Fibroblast of lung (primary cell): ENCODE data around the gene KRT74. TPM values are rescaled to one million over a fixed set of nuclear protein-coding genes. Genes with fewer than 3 reads are reported as not detected.

Experiments
- DNase-seq, 2 donors: peaks; one replicate each; pipeline versions ENCODE4 v3.0.0 to v3.0.0-alpha.2; 2010; ENCODE audit warnings: low read depth in 2 of 2
- H2AFZ ChIP-seq: 2 replicates; pipeline ENCODE4 v1.5.1; 2012; ENCODE audit warnings: low read length, control low read depth, inconsistent platforms
- H3K27ac ChIP-seq: 2 replicates; pipeline ENCODE4 v1.5.1; 2011; ENCODE audit warnings: low read length, control low read depth; ENCODE audit not compliant: insufficient read depth
- H3K27me3 ChIP-seq: 2 replicates; pipeline ENCODE4 v1.5.1; 2011; ENCODE audit warnings: mild to moderate bottlenecking, low read length; ENCODE audit not compliant: control insufficient read depth, insufficient read depth
- H3K36me3 ChIP-seq: 2 replicates; pipeline ENCODE4 v1.5.1; 2011; ENCODE audit warnings: low read length; ENCODE audit not compliant: control insufficient read depth, insufficient read depth
- H3K4me1 ChIP-seq: 2 replicates; pipeline ENCODE4 v1.5.1; 2011; ENCODE audit warnings: low read length; ENCODE audit not compliant: control insufficient read depth, insufficient read depth; ENCODE audit errors: extremely low read depth
- H3K4me2 ChIP-seq: 2 replicates; pipeline ENCODE4 v1.5.1; 2011; ENCODE audit warnings: low read length, control low read depth; ENCODE audit not compliant: insufficient read depth; ENCODE audit errors: extremely low read depth
- H3K4me3 ChIP-seq, 4 experiments: fragments of 200-600 bp in 1 of 4; sonication (generic) in 1 of 4; replicated peaks in 1 of 4; 2 replicates each; pipeline ENCODE4 v1.5.1; 2011 to 2016; ENCODE audit warnings: low read length in 4 of 4, low read depth in 3 of 4, mild to moderate bottlenecking in 3 of 4, control low read depth in 2 of 4, inconsistent platforms in 1 of 4, mixed read lengths in 1 of 4; ENCODE audit not compliant: insufficient read depth in 1 of 4; ENCODE audit errors: control extremely low read depth in 1 of 4
- H3K79me2 ChIP-seq: 2 replicates; pipeline ENCODE4 v1.5.1; 2012; ENCODE audit warnings: mild to moderate bottlenecking, low read length, inconsistent platforms; ENCODE audit not compliant: control insufficient read depth, insufficient read depth
- H3K9ac ChIP-seq: 2 replicates; pipeline ENCODE4 v1.5.1; 2011; ENCODE audit warnings: mild to moderate bottlenecking, low read length, control low read depth; ENCODE audit not compliant: insufficient read depth
- H3K9me3 ChIP-seq: 2 replicates; pipeline ENCODE4 v1.5.1; 2012; ENCODE audit warnings: low read depth, low read length; ENCODE audit not compliant: control insufficient read depth, insufficient read depth
- H4K20me1 ChIP-seq: 2 replicates; pipeline ENCODE4 v1.5.1; 2011; ENCODE audit warnings: low read length; ENCODE audit not compliant: control insufficient read depth, insufficient read depth; ENCODE audit errors: extremely low read depth
- CTCF ChIP-seq, 2 donors: IDR thresholded peaks in 1 of 2; conservative IDR thresholded peaks in 1 of 2; 1 replicate in 1 of 2; 2 replicates in 1 of 2; pipeline ENCODE4 v1.5.1; 2011 to 2012; ENCODE audit warnings: low read length in 2 of 2, control low read depth in 1 of 2, inconsistent platforms in 1 of 2, low read depth in 1 of 2, mild to moderate bottlenecking in 1 of 2
- EZH2 ChIP-seq: IDR thresholded peaks from 2 replicates; pipeline ENCODE4 v1.5.1; 2012; ENCODE audit warnings: low read length, control low read depth, mild to moderate bottlenecking; ENCODE audit errors: missing control alignments
- polyA plus RNA-seq, 2 donors: library from polyadenylated mRNA; depleted of rRNA in 1 of 2; stranded (reverse) in 1 of 2; unstranded in 1 of 2; fragments of >200 nt; gene quantifications; 2 replicates each; pipeline ENCODE4 v1.2.1, GENCODE V29; 2011 to 2012; ENCODE audit warnings: missing spikeins in 1 of 2
- total RNA-seq: library from RNA; depleted of rRNA; stranded (reverse); fragments of >200 nt; gene quantifications from 2 replicates; pipeline ENCODE4 v1.2.1, GENCODE V29; 2014

KRT74 gene
- total and polyA plus RNA-seq, 2 donors (not counting 1 experiment from before 2014, with no cell fraction given) = not detected

DNA sequence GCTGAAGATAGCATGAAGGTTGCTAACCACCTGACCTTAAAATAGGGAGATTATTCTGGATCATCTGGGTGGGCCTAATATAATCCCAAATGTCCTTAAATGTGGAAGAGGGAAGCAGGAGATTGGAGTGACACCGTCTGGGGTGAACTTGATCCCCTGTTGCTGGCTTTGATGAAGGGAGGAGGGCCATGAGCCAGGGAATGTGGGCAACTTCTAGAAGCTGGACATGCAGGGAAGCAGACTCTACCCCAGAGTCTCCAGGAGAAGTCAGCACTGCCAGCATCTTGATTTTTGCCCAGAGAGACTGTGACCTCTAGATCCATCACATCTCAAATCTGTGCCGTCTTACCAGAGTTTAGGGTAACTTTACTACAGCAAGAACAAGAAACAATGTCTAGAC, 44.2 kb downstream of the KRT74 start:
- H3K27me3 ChIP-seq = peaks cover 2% of the 10 kb centered on the region
- no peaks in the 10 kb centered on the region for H3K9me3 ChIP-seq
- TF ChIP-seq EZH2 (no peak), CTCF (conservative IDR thresholded peaks at IDR 0.05 in 1 of 2, IDR thresholded peaks at IDR 0.05 in 1 of 2; ENCODE audit: low read depth in 1 of 2, low read length in 2 of 2) (no peak)
- no peak overlapping the region for H3K4me2 ChIP-seq
- no peaks in the 10 kb centered on the region for H4K20me1 ChIP-seq
- no peak overlapping the region for H2AFZ ChIP-seq
- H3K4me3 ChIP-seq = no peak overlapping the region
- H3K79me2 ChIP-seq = no peaks in the 10 kb centered on the region
- H3K27ac ChIP-seq = no peak overlapping the region
- no peak overlapping the region for H3K9ac ChIP-seq
- H3K4me1 ChIP-seq = no peaks in the 10 kb centered on the region
- H3K36me3 ChIP-seq = no peaks in the 10 kb centered on the region
- DNase-seq = no peak

GRCh38 chr12:52528641-52529143, 45.0 kb downstream of the KRT74 start:
- TF ChIP-seq EZH2 (no peak), CTCF (conservative IDR thresholded peaks at IDR 0.05 in 1 of 2, IDR thresholded peaks at IDR 0.05 in 1 of 2; ENCODE audit: low read depth in 1 of 2, low read length in 2 of 2) (no peak)
- Histone ChIP-seq H2AFZ (no peak overlapping the region), H3K27ac (no peak overlapping the region), H3K9ac (no peak overlapping the region), H4K20me1 (no peaks in the 10 kb centered on the region), H3K4me2 (no peak overlapping the region), H3K27me3 (peaks cover 2% of the 10 kb centered on the region), H3K4me3 (no peak overlapping the region), H3K9me3 (no peaks in the 10 kb centered on the region), H3K79me2 (no peaks in the 10 kb centered on the region), H3K4me1 (no peaks in the 10 kb centered on the region), H3K36me3 (no peaks in the 10 kb centered on the region)
- DNase-seq = no peak

GRCh38 chr12:52527121-52527800, 46.4 kb downstream of the KRT74 start:
- no peak overlapping the region for H3K27ac ChIP-seq
- H2AFZ ChIP-seq = no peak overlapping the region
- no peaks in the 10 kb centered on the region for H3K9me3 ChIP-seq
- no peak overlapping the region for H3K4me2 ChIP-seq
- TF ChIP-seq CTCF (conservative IDR thresholded peaks at IDR 0.05 in 1 of 2, IDR thresholded peaks at IDR 0.05 in 1 of 2; ENCODE audit: low read depth in 1 of 2, low read length in 2 of 2) (no peak), EZH2 (no peak)
- H4K20me1 ChIP-seq = no peaks in the 10 kb centered on the region
- H3K36me3 ChIP-seq = no peaks in the 10 kb centered on the region
- no peaks in the 10 kb centered on the region for H3K79me2 ChIP-seq
- H3K4me3 ChIP-seq = no peak overlapping the region
- no peak for DNase-seq
- H3K4me1 ChIP-seq = no peaks in the 10 kb centered on the region
- peaks cover 2% of the 10 kb centered on the region for H3K27me3 ChIP-seq
- H3K9ac ChIP-seq = no peak overlapping the region
